ENCODE results near the gene NUP153. TPM values are rescaled to one million over a fixed set of nuclear protein-coding genes. Genes with fewer than 3 reads are reported as not detected.

The NUP153 gene
- total and polyA plus RNA-seq, 2 of the 8 experiments (the other 6 are each of a cell fraction or from before 2014, with no cell fraction given): 47.0 to 84.8 TPM

GRCh38 chr6:17706580-17707370, at the start of gene NUP153 (continued):
- no peak for TF ChIP-seq JUND (IDR thresholded peaks at IDR 0.05; ENCODE audit: low read length)
- TF ChIP-seq GABPA (IDR thresholded peaks at IDR 0.05; ENCODE audit: borderline replicate concordance, insufficient read depth, low read length): peak; percentile 93
- no peak; a peak in 1 of 4 replicates for TF ChIP-seq RAD21 (IDR thresholded peaks at IDR 0.05 in 1 of 2, conservative IDR thresholded peaks at IDR 0.05 in 1 of 2; ENCODE audit: low read depth in 2 of 2, low read length in 2 of 2)
- TF ChIP-seq CHD1 (IDR thresholded peaks at IDR 0.05; ENCODE audit: low read depth, low read length): no peak
- no peak for TF ChIP-seq BCL11A (IDR thresholded peaks at IDR 0.05; ENCODE audit: low read depth in 2 of 2, low read length in 2 of 2)
- 0 out of 2 replicates have a peak, but pooled peaks have one; percentile 71 for TF ChIP-seq SP4 (IDR thresholded peaks at IDR 0.05; ENCODE audit: low read length)
- no peak for TF ChIP-seq RNF2 (IDR thresholded peaks at IDR 0.05; ENCODE audit: borderline replicate concordance, low read depth, low read length, missing control alignments, poor library complexity, severe bottlenecking)
- TF ChIP-seq CBX5 (IDR thresholded peaks at IDR 0.05; ENCODE audit: low read depth, low read length): no peak
- TF ChIP-seq CREB1 (IDR thresholded peaks at IDR 0.05): peak; percentile 100
- no peak for TF ChIP-seq SAP30 (IDR thresholded peaks at IDR 0.05; ENCODE audit: insufficient read depth, insufficient replicate concordance, low read length)
- TF ChIP-seq TBP (IDR thresholded peaks at IDR 0.05; ENCODE audit: low read depth, low read length): peak; percentile 86; the same call in 1 of the 2 replicates
- TF ChIP-seq TAF1 (IDR thresholded peaks at IDR 0.05; ENCODE audit: low read depth, low read length): peak; percentile 95
- peak; percentile 83 for TF ChIP-seq MAX (IDR thresholded peaks at IDR 0.05)
- no peak for TF ChIP-seq RXRA (IDR thresholded peaks at IDR 0.05; ENCODE audit: insufficient read depth, low read depth, low read length)
- peak; percentile 100 for TF ChIP-seq KDM4A (IDR thresholded peaks at IDR 0.05; ENCODE audit: low read depth, low read length, severe bottlenecking)
- no peak for TF ChIP-seq ATF2 (IDR thresholded peaks at IDR 0.05; ENCODE audit: low read length)
- peak; percentile 94 for TF ChIP-seq SRF (IDR thresholded peaks at IDR 0.05; ENCODE audit: low read depth, low read length)
- no peak for TF ChIP-seq EZH2 (IDR thresholded peaks at IDR 0.05; ENCODE audit: low read depth, low read length, severe bottlenecking)
- peak; percentile 49; the same call in 1 of the 2 replicates for TF ChIP-seq TEAD4 (IDR thresholded peaks at IDR 0.05; ENCODE audit: low read depth, low read length)
- TF ChIP-seq RFX5 (IDR thresholded peaks at IDR 0.05; ENCODE audit: borderline replicate concordance, low read depth, low read length): no peak
- TF ChIP-seq CBX8 (IDR thresholded peaks at IDR 0.05; ENCODE audit: borderline replicate concordance, low read depth, low read length): no peak
- peak; percentile 65; the same call in 1 of the 2 replicates for TF ChIP-seq CHD2 (IDR thresholded peaks at IDR 0.05; ENCODE audit: low read length)
